Measurements from ENCODE around the gene BPIFB1.

BPIFB1 gene

GRCh38 chr20:33322456-33322855 is 39.4 kb downstream of the BPIFB1 start:
- FAIRE-seq = no peak
- DNase-seq (ENCODE audit: insufficient read length, low spot score) = no peak
- no peak for TF ChIP-seq CTCF (IDR thresholded peaks at IDR 0.05; ENCODE audit: insufficient read depth, missing control alignments)

GRCh38 chr20:33323236-33323635 is 40.2 kb downstream of the BPIFB1 start:
- TF ChIP-seq CTCF (IDR thresholded peaks at IDR 0.05; ENCODE audit: insufficient read depth, missing control alignments) = no peak
- no peak for FAIRE-seq
- no peak for DNase-seq (ENCODE audit: insufficient read length, low spot score)

GRCh38 chr20:33325350-33325749 is 42.3 kb downstream of the BPIFB1 start:
- no peak for TF ChIP-seq CTCF (IDR thresholded peaks at IDR 0.05; ENCODE audit: insufficient read depth, missing control alignments)
- DNase-seq (ENCODE audit: insufficient read length, low spot score) (no peak), FAIRE-seq (no peak)

GRCh38 chr20:33328157-33329137 is 45.4 kb downstream of the BPIFB1 start:
- DNase-seq (ENCODE audit: insufficient read length, low spot score) (no peak), FAIRE-seq (no peak)
- no peak for TF ChIP-seq CTCF (IDR thresholded peaks at IDR 0.05; ENCODE audit: insufficient read depth, missing control alignments)

- DNase-seq (ENCODE audit: insufficient read length, low spot score) (no peak), FAIRE-seq (no peak)
- TF ChIP-seq CTCF (IDR thresholded peaks at IDR 0.05; ENCODE audit: insufficient read depth, missing control alignments) = no peak
Observed at GRCh38 chr20:33332905-33333456, 50.0 kb downstream of the BPIFB1 start.

GRCh38 chr20:33333616-33334015 is 50.6 kb downstream of the BPIFB1 start:
- no peak for DNase-seq (ENCODE audit: insufficient read length, low spot score)
- no peak for FAIRE-seq
- no peak for TF ChIP-seq CTCF (IDR thresholded peaks at IDR 0.05; ENCODE audit: insufficient read depth, missing control alignments)

GRCh38 chr20:33334111-33334510 is 51.1 kb downstream of the BPIFB1 start:
- FAIRE-seq (no peak), DNase-seq (ENCODE audit: insufficient read length, low spot score) (no peak)
- no peak for TF ChIP-seq CTCF (IDR thresholded peaks at IDR 0.05; ENCODE audit: insufficient read depth, missing control alignments)

Data from D721Med (cell line).